Chondrocyte (in vitro differentiated cells): ENCODE data around the gene RDH16. TPM values are rescaled to one million over a fixed set of nuclear protein-coding genes. Genes with fewer than 3 reads are reported as not detected.
"Not testable (repeated sequence)": the region's sequence is repeated elsewhere in the genome, so short reads cannot be mapped to it uniquely, and the experiment has no call there.

Source experiments
- DNase-seq: peaks from one replicate; pipeline ENCODE4 v3.0.0; 2021; ENCODE audit warnings: mixed read lengths, low spot score
- H3K27ac Mint-ChIP-seq: one replicate; pipeline ENCODE4 v1.8.0; 2021; ENCODE audit warnings: mild to moderate bottlenecking, moderate library complexity, mixed read lengths; ENCODE audit not compliant: unreplicated experiment
- H3K27me3 Mint-ChIP-seq: 2 replicates; pipeline ENCODE4 v1.8.0; 2021; ENCODE audit warnings: low read depth, mixed read lengths
- H3K36me3 Mint-ChIP-seq: 2 replicates; pipeline ENCODE4 v1.8.0; 2021; ENCODE audit warnings: low read depth, mixed read lengths
- H3K4me1 Mint-ChIP-seq: 2 replicates; pipeline ENCODE4 v1.8.0; 2021; ENCODE audit warnings: low read depth, mild to moderate bottlenecking, mixed read lengths
- H3K4me3 Mint-ChIP-seq: one replicate; pipeline ENCODE4 v1.8.0; 2021; ENCODE audit warnings: mild to moderate bottlenecking, moderate library complexity, mixed read lengths; ENCODE audit not compliant: unreplicated experiment
- H3K9me3 Mint-ChIP-seq: 2 replicates; pipeline ENCODE4 v1.8.0; 2021; ENCODE audit warnings: low read depth, mixed read lengths
- CTCF ChIP-seq: fragments of 200-600 bp; sonication (generic); IDR thresholded peaks from 2 replicates; pipeline ENCODE4 v1.5.0; 2021; ENCODE audit warnings: antibody characterized with exemption, mild to moderate bottlenecking, moderate library complexity
- total RNA-seq: library from RNA; stranded (reverse); gene quantifications from 3 replicates; pipeline ENCODE4 v1.2.1, GENCODE V29; 2021

RDH16 gene
- total RNA-seq, 1 donor from 2014 or later = not detected

- Mint-ChIP-seq H3K9me3 (peaks cover 6% of the 10 kb centered on the region), H3K4me3 (no peak overlapping the region), H3K27me3 (peaks cover 6% of the 10 kb centered on the region), H3K27ac (peak overlapping the region; percentile 93), H3K36me3 (no peaks in the 10 kb centered on the region), H3K4me1 (peaks cover 15% of the 10 kb centered on the region)
- DNase-seq = no peak
- no peak for TF ChIP-seq CTCF
These were observed 15.9 kb downstream of the RDH16 start for GRCh38 chr12:56941299-56942017.

- Mint-ChIP-seq H3K4me1 (peaks cover 15% of the 10 kb centered on the region), H3K27ac (peak overlapping the region; percentile 93)
- not testable (repeated sequence) for H3K4me3 Mint-ChIP-seq, H3K9me3 Mint-ChIP-seq, H3K36me3 Mint-ChIP-seq, DNase-seq, H3K27me3 Mint-ChIP-seq
These were observed 16.5 kb downstream of the RDH16 start for GRCh38 chr12:56940942-56941298.

GRCh38 chr12:56935752-56936151 is 21.7 kb downstream of the RDH16 start:
- H3K9me3 Mint-ChIP-seq = no peaks in the 10 kb centered on the region
- H3K27me3 Mint-ChIP-seq = peaks cover 3% of the 10 kb centered on the region
- no peak overlapping the region for H3K4me3 Mint-ChIP-seq
- no peaks in the 10 kb centered on the region for H3K4me1 Mint-ChIP-seq
- H3K27ac Mint-ChIP-seq = no peak overlapping the region
- no peaks in the 10 kb centered on the region for H3K36me3 Mint-ChIP-seq
- TF ChIP-seq CTCF = no peak
- DNase-seq = no peak

- DNase-seq = no peak
- no peak overlapping the region for H3K27ac Mint-ChIP-seq
- H3K4me3 Mint-ChIP-seq = no peak overlapping the region
- no peaks in the 10 kb centered on the region for H3K9me3 Mint-ChIP-seq
- no peaks in the 10 kb centered on the region for H3K36me3 Mint-ChIP-seq
- peaks cover 3% of the 10 kb centered on the region for H3K27me3 Mint-ChIP-seq
- no peaks in the 10 kb centered on the region for H3K4me1 Mint-ChIP-seq
- TF ChIP-seq CTCF = no peak
These were observed 22.3 kb downstream of the RDH16 start for GRCh38 chr12:56935157-56935556.

GRCh38 chr12:56933826-56934625 is 23.4 kb downstream of the RDH16 start, which contains the start of gene SDR9C7:
Gene SDR9C7 (minus strand): TSS chr12:56934408. CDS start chr12:56934261, 147 bp downstream.
- H3K27me3 Mint-ChIP-seq = peaks cover 8% of the 10 kb centered on the region
- H3K27ac Mint-ChIP-seq = no peak within 1 kb of the TSS
- no peaks in the 10 kb centered on the region for H3K4me1 Mint-ChIP-seq
- no peak within 1 kb of the TSS for H3K4me3 Mint-ChIP-seq
- no peak for DNase-seq
- no peaks in the 10 kb centered on the region for H3K9me3 Mint-ChIP-seq
- TF ChIP-seq CTCF = no peak
- no peaks in the 10 kb centered on the region for H3K36me3 Mint-ChIP-seq
